ENCODE results near the gene PAK6. TPM values are rescaled to one million over a fixed set of nuclear protein-coding genes. Genes with fewer than 3 reads are reported as not detected.
A peak's percentile ranks its signal among the peaks of the same experiment; 100 is the strongest.

Gene PAK6
- total and polyA plus RNA-seq, 4 donors = 0.05 to 0.17 (median 0.10) TPM

DNA sequence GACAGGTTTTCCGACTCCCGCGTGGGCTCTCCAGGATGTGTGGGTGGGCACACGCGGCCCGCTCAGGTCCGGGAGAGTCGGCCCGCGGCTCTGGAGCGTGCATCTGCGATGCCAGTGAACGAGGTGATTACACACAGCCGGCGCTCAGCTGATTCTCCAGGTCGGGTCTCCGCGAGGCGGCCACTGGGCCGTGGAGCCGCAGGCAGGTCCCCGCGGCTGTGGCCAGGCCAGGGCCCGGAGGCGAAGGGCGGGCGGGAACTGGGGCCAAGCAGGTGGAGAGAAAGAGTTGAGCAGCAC is 13.2 kb downstream of the PAK6 start (continued):
- TF ChIP-seq, protein P1, sequence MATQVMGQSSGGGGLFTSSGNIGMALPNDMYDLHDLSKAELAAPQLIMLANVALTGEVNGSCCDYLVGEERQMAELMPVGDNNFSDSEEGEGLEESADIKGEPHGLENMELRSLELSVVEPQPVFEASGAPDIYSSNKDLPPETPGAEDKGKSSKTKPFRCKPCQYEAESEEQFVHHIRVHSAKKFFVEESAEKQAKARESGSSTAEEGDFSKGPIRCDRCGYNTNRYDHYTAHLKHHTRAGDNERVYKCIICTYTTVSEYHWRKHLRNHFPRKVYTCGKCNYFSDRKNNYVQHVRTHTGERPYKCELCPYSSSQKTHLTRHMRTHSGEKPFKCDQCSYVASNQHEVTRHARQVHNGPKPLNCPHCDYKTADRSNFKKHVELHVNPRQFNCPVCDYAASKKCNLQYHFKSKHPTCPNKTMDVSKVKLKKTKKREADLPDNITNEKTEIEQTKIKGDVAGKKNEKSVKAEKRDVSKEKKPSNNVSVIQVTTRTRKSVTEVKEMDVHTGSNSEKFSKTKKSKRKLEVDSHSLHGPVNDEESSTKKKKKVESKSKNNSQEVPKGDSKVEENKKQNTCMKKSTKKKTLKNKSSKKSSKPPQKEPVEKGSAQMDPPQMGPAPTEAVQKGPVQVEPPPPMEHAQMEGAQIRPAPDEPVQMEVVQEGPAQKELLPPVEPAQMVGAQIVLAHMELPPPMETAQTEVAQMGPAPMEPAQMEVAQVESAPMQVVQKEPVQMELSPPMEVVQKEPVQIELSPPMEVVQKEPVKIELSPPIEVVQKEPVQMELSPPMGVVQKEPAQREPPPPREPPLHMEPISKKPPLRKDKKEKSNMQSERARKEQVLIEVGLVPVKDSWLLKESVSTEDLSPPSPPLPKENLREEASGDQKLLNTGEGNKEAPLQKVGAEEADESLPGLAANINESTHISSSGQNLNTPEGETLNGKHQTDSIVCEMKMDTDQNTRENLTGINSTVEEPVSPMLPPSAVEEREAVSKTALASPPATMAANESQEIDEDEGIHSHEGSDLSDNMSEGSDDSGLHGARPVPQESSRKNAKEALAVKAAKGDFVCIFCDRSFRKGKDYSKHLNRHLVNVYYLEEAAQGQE (IDR thresholded peaks at IDR 0.05) = no peak
- TF ChIP-seq JUND (IDR thresholded peaks at IDR 0.05) (no peak), YY1 (IDR thresholded peaks at IDR 0.05) (no peak), SP1 (IDR thresholded peaks at IDR 0.05) (no peak), FOXA1 (IDR thresholded peaks at IDR 0.05) (no peak), RAD21 (IDR thresholded peaks at IDR 0.05) (no peak), HNF4A (conservative IDR thresholded peaks at IDR 0.05) (no peak)

DNA sequence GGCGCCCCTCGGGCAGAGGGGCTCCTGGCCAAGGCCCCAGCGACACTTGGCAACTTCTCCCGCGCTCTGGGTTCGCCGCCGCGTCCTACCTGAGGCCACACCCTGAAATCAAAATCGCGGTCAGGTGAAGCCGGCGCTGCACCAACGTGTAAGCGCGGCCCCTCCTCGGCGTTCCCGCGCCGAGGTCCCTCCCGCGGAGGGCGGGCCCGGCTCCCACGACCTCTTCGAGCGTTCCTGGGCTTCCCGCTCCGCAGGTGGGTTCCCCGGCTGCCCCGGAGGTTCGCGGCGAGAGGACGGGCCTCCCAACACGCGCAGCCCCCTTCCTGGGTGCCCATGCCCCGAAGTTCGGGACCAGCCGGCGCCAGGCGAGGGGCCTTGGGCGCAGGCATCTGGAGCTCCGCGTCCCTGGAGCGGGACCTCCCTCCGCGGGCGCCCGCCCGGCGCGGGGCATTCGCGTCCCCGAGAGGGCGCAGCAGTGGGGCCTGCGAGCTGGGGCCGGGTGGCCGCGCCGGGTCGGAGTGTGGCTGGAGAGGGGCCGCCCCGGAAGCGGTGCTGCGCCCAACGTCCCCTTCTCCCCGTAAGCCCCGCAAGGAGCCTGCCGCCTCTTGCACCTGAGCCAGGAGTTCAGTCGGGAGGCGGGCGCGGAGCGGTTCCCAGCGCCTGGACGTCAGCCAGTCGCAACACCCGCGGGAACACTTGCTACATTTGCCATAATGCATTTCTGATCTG is 13.7 kb downstream of the PAK6 start:
- H3K27ac ChIP-seq (ENCODE audit: low read depth in 1 of 2, low read length in 2 of 2) = no peak overlapping the region

More for the DNA sequence above, 13.7 kb downstream of the PAK6 start:
- H3K4me1 ChIP-seq (ENCODE audit: control insufficient read depth in 4 of 4, insufficient read depth in 4 of 4, low read length in 3 of 4) = peaks cover 9 to 13% (median 11%) of the 10 kb centered on the region in 4 donors
- H3K9ac ChIP-seq (ENCODE audit: low read depth in 1 of 2, low read length in 2 of 2) = no peak overlapping the region
- no peaks in the 10 kb centered on the region for H3K9me3 ChIP-seq (ENCODE audit: control insufficient read depth in 4 of 4, low read length in 3 of 4)
- H3K4me3 ChIP-seq (ENCODE audit: low read depth in 1 of 3, low read length in 3 of 3) = peak overlapping the region in 2 of 3 donors; percentile 46 to 55
- H3K27me3 ChIP-seq (ENCODE audit: control insufficient read depth in 4 of 4, insufficient read depth in 4 of 4, low read length in 3 of 4) = peaks cover 0 to 4% (median under 1%) of the 10 kb centered on the region in 4 donors
- 3% methylated on average over 82 of the region's 82 CpGs for WGBS
- TF ChIP-seq HNF4G (IDR thresholded peaks at IDR 0.05) (no peak), FOXA1 (IDR thresholded peaks at IDR 0.05) (no peak), HNF4A (conservative IDR thresholded peaks at IDR 0.05) (no peak), RAD21 (IDR thresholded peaks at IDR 0.05) (no peak), YY1 (IDR thresholded peaks at IDR 0.05) (no peak), SP1 (IDR thresholded peaks at IDR 0.05) (no peak), JUND (IDR thresholded peaks at IDR 0.05) (no peak), GABPA (IDR thresholded peaks at IDR 0.05 in 1 of 2, conservative IDR thresholded peaks at IDR 0.05 in 1 of 2) (no peak), RXRA (IDR thresholded peaks at IDR 0.05) (no peak), EGR1 (IDR thresholded peaks at IDR 0.05; ENCODE audit: low read depth in 2 of 2) (no peak), NR2F2 (IDR thresholded peaks at IDR 0.05) (no peak)
- TF ChIP-seq, protein P2, sequence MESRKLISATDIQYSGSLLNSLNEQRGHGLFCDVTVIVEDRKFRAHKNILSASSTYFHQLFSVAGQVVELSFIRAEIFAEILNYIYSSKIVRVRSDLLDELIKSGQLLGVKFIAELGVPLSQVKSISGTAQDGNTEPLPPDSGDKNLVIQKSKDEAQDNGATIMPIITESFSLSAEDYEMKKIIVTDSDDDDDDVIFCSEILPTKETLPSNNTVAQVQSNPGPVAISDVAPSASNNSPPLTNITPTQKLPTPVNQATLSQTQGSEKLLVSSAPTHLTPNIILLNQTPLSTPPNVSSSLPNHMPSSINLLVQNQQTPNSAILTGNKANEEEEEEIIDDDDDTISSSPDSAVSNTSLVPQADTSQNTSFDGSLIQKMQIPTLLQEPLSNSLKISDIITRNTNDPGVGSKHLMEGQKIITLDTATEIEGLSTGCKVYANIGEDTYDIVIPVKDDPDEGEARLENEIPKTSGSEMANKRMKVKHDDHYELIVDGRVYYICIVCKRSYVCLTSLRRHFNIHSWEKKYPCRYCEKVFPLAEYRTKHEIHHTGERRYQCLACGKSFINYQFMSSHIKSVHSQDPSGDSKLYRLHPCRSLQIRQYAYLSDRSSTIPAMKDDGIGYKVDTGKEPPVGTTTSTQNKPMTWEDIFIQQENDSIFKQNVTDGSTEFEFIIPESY (IDR thresholded peaks at IDR 0.05) = no peak
- TF ChIP-seq, protein P3, sequence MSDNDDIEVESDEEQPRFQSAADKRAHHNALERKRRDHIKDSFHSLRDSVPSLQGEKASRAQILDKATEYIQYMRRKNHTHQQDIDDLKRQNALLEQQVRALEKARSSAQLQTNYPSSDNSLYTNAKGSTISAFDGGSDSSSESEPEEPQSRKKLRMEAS (IDR thresholded peaks at IDR 0.05) = no peak
- TF ChIP-seq, protein P4, sequence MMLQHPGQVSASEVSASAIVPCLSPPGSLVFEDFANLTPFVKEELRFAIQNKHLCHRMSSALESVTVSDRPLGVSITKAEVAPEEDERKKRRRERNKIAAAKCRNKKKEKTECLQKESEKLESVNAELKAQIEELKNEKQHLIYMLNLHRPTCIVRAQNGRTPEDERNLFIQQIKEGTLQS (IDR thresholded peaks at IDR 0.05) = no peak
- TF ChIP-seq, protein P1 (IDR thresholded peaks at IDR 0.05) = no peak
- TF ChIP-seq, protein P5, sequence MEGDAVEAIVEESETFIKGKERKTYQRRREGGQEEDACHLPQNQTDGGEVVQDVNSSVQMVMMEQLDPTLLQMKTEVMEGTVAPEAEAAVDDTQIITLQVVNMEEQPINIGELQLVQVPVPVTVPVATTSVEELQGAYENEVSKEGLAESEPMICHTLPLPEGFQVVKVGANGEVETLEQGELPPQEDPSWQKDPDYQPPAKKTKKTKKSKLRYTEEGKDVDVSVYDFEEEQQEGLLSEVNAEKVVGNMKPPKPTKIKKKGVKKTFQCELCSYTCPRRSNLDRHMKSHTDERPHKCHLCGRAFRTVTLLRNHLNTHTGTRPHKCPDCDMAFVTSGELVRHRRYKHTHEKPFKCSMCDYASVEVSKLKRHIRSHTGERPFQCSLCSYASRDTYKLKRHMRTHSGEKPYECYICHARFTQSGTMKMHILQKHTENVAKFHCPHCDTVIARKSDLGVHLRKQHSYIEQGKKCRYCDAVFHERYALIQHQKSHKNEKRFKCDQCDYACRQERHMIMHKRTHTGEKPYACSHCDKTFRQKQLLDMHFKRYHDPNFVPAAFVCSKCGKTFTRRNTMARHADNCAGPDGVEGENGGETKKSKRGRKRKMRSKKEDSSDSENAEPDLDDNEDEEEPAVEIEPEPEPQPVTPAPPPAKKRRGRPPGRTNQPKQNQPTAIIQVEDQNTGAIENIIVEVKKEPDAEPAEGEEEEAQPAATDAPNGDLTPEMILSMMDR (IDR thresholded peaks at IDR 0.05; ENCODE audit: low read depth, low read length, missing input control) = no peak
- no peak for DNase-seq (ENCODE audit: low spot score)
- no peaks in the 10 kb centered on the region for H3K36me3 ChIP-seq (ENCODE audit: control insufficient read depth in 4 of 4, insufficient read depth in 3 of 4, low read depth in 1 of 4, low read length in 3 of 4)

Measured in liver (tissue), 9 donors.